22Rv1 (cell line): ENCODE data around the gene PMPCA.

Source experiments
- CTCF ChIP-seq: fragments of 450-650 bp; IDR thresholded peaks from 2 replicates; pipeline ENCODE4 v1.5.1; 2017; ENCODE audit warnings: mild to moderate bottlenecking
- ZFX ChIP-seq: fragments of 450-650 bp; IDR thresholded peaks from 2 replicates; pipeline ENCODE4 v1.6.1; 2017; ENCODE audit warnings: antibody characterized with exemption, borderline replicate concordance

GRCh38 chr9:136386018-136386417 lies 24.4 kb upstream of the PMPCA start:
- TF ChIP-seq CTCF (no peak), ZFX (no peak)
